Ishikawa (cell line): ENCODE measurements around the gene TM4SF18.

Experiments used
- CEBPB ChIP-seq: IDR thresholded peaks from 2 replicates; pipeline ENCODE4 v1.6.1; 2012
- CREB1 ChIP-seq: IDR thresholded peaks from 2 replicates; pipeline ENCODE4 v1.6.1; 2012; ENCODE audit warnings: low read depth
- EGR1 ChIP-seq: IDR thresholded peaks from 2 replicates; pipeline ENCODE4 v1.6.1; 2012
- EP300 ChIP-seq: IDR thresholded peaks from 2 replicates; pipeline ENCODE4 v1.6.1; 2012; ENCODE audit warnings: borderline replicate concordance
- FOXM1 ChIP-seq: IDR thresholded peaks from 2 replicates; pipeline ENCODE4 v1.6.1; 2012; ENCODE audit warnings: low read depth, borderline replicate concordance
- MAX ChIP-seq: IDR thresholded peaks from 2 replicates; pipeline ENCODE4 v1.6.1; 2012
- NFIC ChIP-seq: IDR thresholded peaks from 2 replicates; pipeline ENCODE4 v1.6.1; 2012
- RAD21 ChIP-seq: IDR thresholded peaks from 2 replicates; pipeline ENCODE4 v1.6.1; 2012; ENCODE audit warnings: low read depth
- REST ChIP-seq: IDR thresholded peaks from 2 replicates; pipeline ENCODE4 v1.6.1; 2012; ENCODE audit warnings: low read depth, mild to moderate bottlenecking
- TAF1 ChIP-seq: IDR thresholded peaks from 2 replicates; pipeline ENCODE4 v1.6.1; 2012; ENCODE audit warnings: low read depth, mild to moderate bottlenecking
- TCF12 ChIP-seq: IDR thresholded peaks from 2 replicates; pipeline ENCODE4 v1.6.1; 2012; ENCODE audit warnings: low read depth
- TEAD4 ChIP-seq: IDR thresholded peaks from 2 replicates; pipeline ENCODE4 v1.6.1; 2012
- USF1 ChIP-seq: IDR thresholded peaks from 2 replicates; pipeline ENCODE4 v1.6.1; 2012
- YY1 ChIP-seq: IDR thresholded peaks from 2 replicates; pipeline ENCODE4 v1.6.1; 2012; ENCODE audit warnings: low read depth
- ZBTB7A ChIP-seq: IDR thresholded peaks from 2 replicates; pipeline ENCODE4 v1.6.1; 2012; ENCODE audit warnings: low read depth

The TM4SF18 gene

GRCh38 chr3:149317072-149317471 is 16.4 kb downstream of the TM4SF18 start:
- TF ChIP-seq NFIC (no peak), ZBTB7A (no peak), TAF1 (no peak), CEBPB (no peak), USF1 (no peak), FOXM1 (no peak), MAX (no peak), TCF12 (no peak), EGR1 (no peak), REST (no peak)

GRCh38 chr3:149316437-149316836 is 17.0 kb downstream of the TM4SF18 start:
- no peak for TF ChIP-seq YY1
- no peak for TF ChIP-seq RAD21
- TF ChIP-seq FOXM1 = no peak
- TF ChIP-seq TEAD4 = no peak
- TF ChIP-seq TCF12 = no peak
- no peak for TF ChIP-seq EGR1
- no peak for TF ChIP-seq EP300
- no peak for TF ChIP-seq MAX
- no peak for TF ChIP-seq REST
- TF ChIP-seq NFIC = no peak
- no peak for TF ChIP-seq ZBTB7A
- TF ChIP-seq CREB1 = no peak
- TF ChIP-seq CEBPB = no peak
- TF ChIP-seq USF1 = no peak
- TF ChIP-seq TAF1 = no peak

GRCh38 chr3:149315694-149316093 is 17.7 kb downstream of the TM4SF18 start:
- no peak for TF ChIP-seq EP300
- TF ChIP-seq NFIC = no peak
- TF ChIP-seq ZBTB7A = no peak
- TF ChIP-seq CREB1 = no peak
- TF ChIP-seq REST = no peak
- TF ChIP-seq RAD21 = no peak
- TF ChIP-seq FOXM1 = no peak
- no peak for TF ChIP-seq EGR1
- TF ChIP-seq TAF1 = no peak
- TF ChIP-seq TEAD4 = no peak
- no peak for TF ChIP-seq TCF12
- TF ChIP-seq CEBPB = no peak
- TF ChIP-seq YY1 = no peak
- TF ChIP-seq MAX = no peak
- no peak for TF ChIP-seq USF1

- no peak for TF ChIP-seq RAD21
- no peak for TF ChIP-seq REST
- TF ChIP-seq USF1 = no peak
- TF ChIP-seq NFIC = no peak
- no peak for TF ChIP-seq EP300
- no peak for TF ChIP-seq TAF1
- TF ChIP-seq TEAD4 = no peak
- TF ChIP-seq ZBTB7A = no peak
- TF ChIP-seq FOXM1 = no peak
- no peak for TF ChIP-seq CEBPB
- TF ChIP-seq EGR1 = no peak
- TF ChIP-seq YY1 = no peak
- no peak for TF ChIP-seq TCF12
- no peak for TF ChIP-seq CREB1
- TF ChIP-seq MAX = no peak
Observed at GRCh38 chr3:149314807-149315578, 18.4 kb downstream of the TM4SF18 start.
